Measurements from ENCODE around the gene GUCY1B1.

DNA sequence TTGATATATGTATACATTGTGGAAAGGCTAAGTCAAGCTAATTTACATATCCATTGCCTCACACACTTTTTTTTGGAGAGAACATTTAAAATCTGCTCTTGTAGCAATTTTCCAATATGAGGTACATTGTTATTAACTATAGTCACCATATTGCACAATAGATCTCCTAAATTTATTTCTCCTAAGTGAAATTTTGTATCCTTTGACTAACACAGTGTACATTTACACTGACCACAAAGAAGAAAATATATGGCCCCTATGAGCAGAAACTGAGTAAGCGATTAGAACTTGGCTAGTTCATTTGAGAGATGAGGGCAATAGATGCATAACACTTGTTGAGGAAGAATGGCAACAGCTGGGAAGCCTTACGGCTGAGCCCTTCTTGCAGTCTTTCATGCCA lies 20.3 kb upstream of the GUCY1B1 start:
- TF ChIP-seq HIVEP1 (CRISPR knock-in tag; IDR thresholded peaks at IDR 0.05) (no peak), CBX5 (IDR thresholded peaks at IDR 0.05; ENCODE audit: borderline replicate concordance, low read depth) (no peak)
- TF ChIP-seq, protein P1, sequence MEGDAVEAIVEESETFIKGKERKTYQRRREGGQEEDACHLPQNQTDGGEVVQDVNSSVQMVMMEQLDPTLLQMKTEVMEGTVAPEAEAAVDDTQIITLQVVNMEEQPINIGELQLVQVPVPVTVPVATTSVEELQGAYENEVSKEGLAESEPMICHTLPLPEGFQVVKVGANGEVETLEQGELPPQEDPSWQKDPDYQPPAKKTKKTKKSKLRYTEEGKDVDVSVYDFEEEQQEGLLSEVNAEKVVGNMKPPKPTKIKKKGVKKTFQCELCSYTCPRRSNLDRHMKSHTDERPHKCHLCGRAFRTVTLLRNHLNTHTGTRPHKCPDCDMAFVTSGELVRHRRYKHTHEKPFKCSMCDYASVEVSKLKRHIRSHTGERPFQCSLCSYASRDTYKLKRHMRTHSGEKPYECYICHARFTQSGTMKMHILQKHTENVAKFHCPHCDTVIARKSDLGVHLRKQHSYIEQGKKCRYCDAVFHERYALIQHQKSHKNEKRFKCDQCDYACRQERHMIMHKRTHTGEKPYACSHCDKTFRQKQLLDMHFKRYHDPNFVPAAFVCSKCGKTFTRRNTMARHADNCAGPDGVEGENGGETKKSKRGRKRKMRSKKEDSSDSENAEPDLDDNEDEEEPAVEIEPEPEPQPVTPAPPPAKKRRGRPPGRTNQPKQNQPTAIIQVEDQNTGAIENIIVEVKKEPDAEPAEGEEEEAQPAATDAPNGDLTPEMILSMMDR (IDR thresholded peaks at IDR 0.05 in 2 of 3, conservative IDR thresholded peaks at IDR 0.05 in 1 of 3; ENCODE audit: insufficient read depth in 2 of 3, low read depth in 1 of 3, low read length in 3 of 3): no peak
